ENCODE measurements around the gene USP34.

GRCh38 chr2:61176755-61177726 is 293.8 kb downstream of the USP34 start:
- TF ChIP-seq, protein P1, sequence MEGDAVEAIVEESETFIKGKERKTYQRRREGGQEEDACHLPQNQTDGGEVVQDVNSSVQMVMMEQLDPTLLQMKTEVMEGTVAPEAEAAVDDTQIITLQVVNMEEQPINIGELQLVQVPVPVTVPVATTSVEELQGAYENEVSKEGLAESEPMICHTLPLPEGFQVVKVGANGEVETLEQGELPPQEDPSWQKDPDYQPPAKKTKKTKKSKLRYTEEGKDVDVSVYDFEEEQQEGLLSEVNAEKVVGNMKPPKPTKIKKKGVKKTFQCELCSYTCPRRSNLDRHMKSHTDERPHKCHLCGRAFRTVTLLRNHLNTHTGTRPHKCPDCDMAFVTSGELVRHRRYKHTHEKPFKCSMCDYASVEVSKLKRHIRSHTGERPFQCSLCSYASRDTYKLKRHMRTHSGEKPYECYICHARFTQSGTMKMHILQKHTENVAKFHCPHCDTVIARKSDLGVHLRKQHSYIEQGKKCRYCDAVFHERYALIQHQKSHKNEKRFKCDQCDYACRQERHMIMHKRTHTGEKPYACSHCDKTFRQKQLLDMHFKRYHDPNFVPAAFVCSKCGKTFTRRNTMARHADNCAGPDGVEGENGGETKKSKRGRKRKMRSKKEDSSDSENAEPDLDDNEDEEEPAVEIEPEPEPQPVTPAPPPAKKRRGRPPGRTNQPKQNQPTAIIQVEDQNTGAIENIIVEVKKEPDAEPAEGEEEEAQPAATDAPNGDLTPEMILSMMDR (IDR thresholded peaks at IDR 0.05), result peak in 1 of 4 donors; percentile 17
- peak; percentile 94 for TF ChIP-seq POLR2A (IDR thresholded peaks at IDR 0.05)
